Activated CD4-positive, alpha-beta memory T cell treated with anti-CD3 and anti-CD28 coated beads for 36 hours (primary cell): ENCODE data around the gene TMIGD1. TPM values are rescaled to one million over a fixed set of nuclear protein-coding genes. Genes with fewer than 3 reads are reported as not detected.

ENCODE experiments used
- CTCF ChIA-PET: fragments of 350-600 bp; sonication (Branson Sonifier 250); formaldehyde crosslinking; loops from one replicate; lab custom pipeline; 2021; ENCODE audit warnings: antibody characterized with exemption, inconsistent platforms; lab: Charles Lee
- POLR2A ChIA-PET: fragments of 350-600 bp; sonication (Branson Sonifier 250); formaldehyde crosslinking; loops from one replicate; lab custom pipeline; 2021; ENCODE audit warnings: antibody characterized with exemption; lab: Charles Lee
- DNase-seq: peaks from one replicate; pipeline ENCODE4 v3.0.0-alpha.2; 2020
- H3K27ac Mint-ChIP-seq: one replicate; pipeline ENCODE4 v1.8.0; 2021; ENCODE audit warnings: mixed read lengths
- H3K27me3 Mint-ChIP-seq: one replicate; pipeline ENCODE4 v1.8.0; 2021; ENCODE audit warnings: mixed read lengths
- H3K36me3 Mint-ChIP-seq: one replicate; pipeline ENCODE4 v1.8.0; 2021; ENCODE audit warnings: mixed read lengths
- H3K4me1 Mint-ChIP-seq: one replicate; pipeline ENCODE4 v1.8.0; 2021; ENCODE audit warnings: low read depth, mixed read lengths
- H3K4me3 Mint-ChIP-seq: one replicate; pipeline ENCODE4 v1.8.0; 2021; ENCODE audit warnings: mild to moderate bottlenecking, mixed read lengths
- H3K9me3 Mint-ChIP-seq: one replicate; pipeline ENCODE4 v1.8.0; 2021; ENCODE audit warnings: mixed read lengths
- intact Hi-C: fragments of 100-400 bp; cut with micrococcal nuclease; formaldehyde crosslinking; loops from one replicate; pipeline ENCODE4 v1.15.1; 2023
- total RNA-seq, 2 experiments: library from RNA; stranded (reverse); gene quantifications; one replicate each; pipeline ENCODE4 v1.2.3, GENCODE V29; 2021

The TMIGD1 gene
- total RNA-seq, 2 experiments from 2014 or later: not detected

DNA sequence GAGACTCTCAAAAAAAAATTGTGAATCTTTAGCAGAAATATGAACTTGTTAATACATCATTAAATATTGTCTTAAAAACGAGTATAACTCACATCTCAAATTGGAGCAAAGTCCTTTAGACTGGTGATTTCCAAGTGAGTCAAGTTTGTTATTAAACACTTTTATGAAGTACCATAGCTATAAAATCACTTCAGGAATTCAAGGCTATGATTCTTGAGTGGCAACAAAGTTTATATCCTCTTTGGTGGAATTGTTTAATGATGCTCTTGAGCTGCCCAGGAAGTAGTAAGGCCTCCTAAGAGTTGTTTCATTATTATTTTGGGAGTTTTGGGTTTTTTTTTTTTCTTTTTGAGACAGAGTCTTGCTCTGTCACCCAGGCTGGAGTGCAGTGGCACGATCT lies 25.5 kb downstream of the TMIGD1 start:
- CTCF ChIA-PET: interaction anchor here (0.6 to 1.5 kb wide), 3 partner anchors 28 to 210 kb away, joined by 3 to 5 read pairs (median 5); no protein-coding TSS in a partner anchor
- Mint-ChIP-seq H3K27ac (no peak overlapping the region), H3K4me3 (no peak overlapping the region), H3K27me3 (no peaks in the 10 kb centered on the region), H3K9me3 (no peaks in the 10 kb centered on the region), H3K36me3 (no peaks in the 10 kb centered on the region), H3K4me1 (no peaks in the 10 kb centered on the region)
- intact Hi-C loops: no loop called here
- no peak for DNase-seq
- POLR2A ChIA-PET: no interaction called here

GRCh38 chr17:30304778-30305177 lies 29.1 kb downstream of the TMIGD1 start:
- no peaks in the 10 kb centered on the region for H3K27me3 Mint-ChIP-seq
- POLR2A ChIA-PET: no interaction called here
- CTCF ChIA-PET: interaction anchor here (0.6 to 1.4 kb wide), 4 partner anchors 32 to 521 kb away, joined by 3 to 6 read pairs (median 3); no protein-coding TSS in a partner anchor
- H3K27ac Mint-ChIP-seq: no peak overlapping the region
- intact Hi-C loops: no loop called here
- peaks cover 3% of the 10 kb centered on the region for H3K4me1 Mint-ChIP-seq
- H3K36me3 Mint-ChIP-seq: no peaks in the 10 kb centered on the region
- no peak overlapping the region for H3K4me3 Mint-ChIP-seq
- no peaks in the 10 kb centered on the region for H3K9me3 Mint-ChIP-seq
- no peak for DNase-seq

DNA sequence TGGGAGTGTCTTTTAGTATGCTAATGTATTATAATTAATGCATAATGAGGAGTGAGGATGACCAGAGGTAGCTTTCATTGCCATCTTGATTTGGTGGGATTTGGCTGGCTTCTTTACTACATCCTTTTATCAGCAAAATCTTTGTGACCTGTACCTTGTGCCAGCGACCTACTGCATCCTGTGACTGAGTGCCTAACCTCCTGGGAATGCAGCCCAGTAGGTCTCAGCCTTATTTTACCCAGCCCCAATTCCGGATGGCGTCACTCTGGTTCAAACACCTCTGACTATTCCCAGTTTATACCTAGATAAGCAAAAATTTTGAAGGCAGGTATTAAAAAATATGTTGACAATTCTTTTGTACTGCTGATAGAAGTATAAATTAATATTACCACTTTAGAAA lies 31.6 kb downstream of the TMIGD1 start:
- H3K4me1 Mint-ChIP-seq: peaks cover 6% of the 10 kb centered on the region
- ChIA-PET CTCF (no interaction called here), POLR2A (no interaction called here)

DNA sequence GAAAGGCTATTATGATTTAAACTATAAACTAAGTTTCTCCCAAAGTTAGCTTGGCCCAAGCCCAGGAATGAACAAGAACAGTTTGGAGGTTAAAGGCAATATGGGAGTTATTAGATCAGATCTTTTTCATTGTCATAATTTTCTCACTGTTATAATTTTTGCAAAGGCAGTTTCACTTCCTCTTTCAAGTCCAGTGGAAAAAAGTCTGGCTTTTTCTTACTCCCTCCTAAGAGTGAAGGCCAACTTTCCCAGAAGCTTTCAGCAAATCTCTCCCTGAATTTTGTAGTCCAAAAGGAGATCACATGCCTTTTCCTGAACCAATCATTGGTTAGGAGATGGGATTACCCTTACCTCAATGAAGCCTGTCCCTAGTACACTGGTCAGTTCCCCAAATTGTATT lies 33.0 kb downstream of the TMIGD1 start:
- DNase-seq: no peak
- no peaks in the 10 kb centered on the region for H3K9me3 Mint-ChIP-seq
- H3K27ac Mint-ChIP-seq: no peak overlapping the region
- POLR2A ChIA-PET: no interaction called here
- H3K4me1 Mint-ChIP-seq: peaks cover 6% of the 10 kb centered on the region
- intact Hi-C loops: no loop called here
- CTCF ChIA-PET: interaction anchor here (1.0 to 7.5 kb wide), 2 partner anchors 9 to 38 kb away, joined by 4 to 40 read pairs; partner anchors contain the start of gene BLMH
- no peak overlapping the region for H3K4me3 Mint-ChIP-seq
- H3K36me3 Mint-ChIP-seq: no peaks in the 10 kb centered on the region
- H3K27me3 Mint-ChIP-seq: no peaks in the 10 kb centered on the region

More for the DNA sequence above, 31.6 kb downstream of the TMIGD1 start:
- Mint-ChIP-seq H3K9me3 (no peaks in the 10 kb centered on the region), H3K36me3 (no peaks in the 10 kb centered on the region), H3K27ac (no peak overlapping the region), H3K27me3 (no peaks in the 10 kb centered on the region), H3K4me3 (no peak overlapping the region)
- intact Hi-C loops: no loop called here
- no peak for DNase-seq

DNA sequence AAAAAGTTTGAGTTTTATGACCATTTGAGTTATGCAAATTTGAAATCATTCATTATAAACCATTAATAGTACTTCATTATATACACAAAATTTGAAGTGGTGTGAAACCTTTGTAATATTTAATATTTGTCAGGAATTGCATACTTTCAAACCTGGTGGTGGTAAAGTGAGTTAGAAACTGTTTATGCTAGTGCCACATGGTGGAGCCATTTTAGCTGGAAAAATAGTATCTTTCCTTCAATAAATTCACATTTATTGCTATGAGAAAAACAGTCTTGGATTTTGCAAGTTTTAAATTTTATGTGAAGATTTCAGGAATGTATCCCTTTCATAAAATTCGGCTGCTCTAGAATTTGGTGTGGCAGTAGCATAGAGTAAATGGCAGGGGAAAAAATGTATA lies 34.9 kb downstream of the TMIGD1 start:
- intact Hi-C loops: loop anchor here (1.0 kb wide), 1 partner anchor 37 kb away; no protein-coding TSS in a partner anchor
- H3K4me1 Mint-ChIP-seq: peaks cover 6% of the 10 kb centered on the region
- H3K27me3 Mint-ChIP-seq: no peaks in the 10 kb centered on the region
- ChIA-PET POLR2A (no interaction called here), CTCF (interaction anchor here (7.5 kb wide), 1 partner anchor 39 kb away, joined by 40 read pairs; no protein-coding TSS in a partner anchor)
- H3K9me3 Mint-ChIP-seq: no peaks in the 10 kb centered on the region
- no peaks in the 10 kb centered on the region for H3K36me3 Mint-ChIP-seq
- no peak overlapping the region for H3K27ac Mint-ChIP-seq
- no peak overlapping the region for H3K4me3 Mint-ChIP-seq
- no peak for DNase-seq

DNA sequence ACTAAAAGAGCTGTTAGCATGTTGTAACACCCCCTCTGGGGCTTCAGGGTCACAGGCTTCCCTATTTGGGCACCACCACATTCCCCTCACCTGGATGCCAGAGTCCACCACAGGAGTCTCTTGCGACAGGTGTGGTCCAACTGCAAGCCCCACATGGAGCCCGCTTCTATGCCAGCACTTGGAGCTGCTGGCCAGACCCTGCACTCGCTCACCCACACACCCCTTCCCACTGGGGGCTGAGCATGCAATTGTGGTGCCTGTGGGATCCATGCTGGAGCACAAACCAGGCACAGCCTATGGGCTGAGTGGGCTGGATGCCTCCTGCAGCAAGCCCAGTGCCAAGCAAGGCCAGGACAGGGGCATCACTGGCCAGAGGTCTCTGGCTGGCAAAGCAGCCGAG lies 36.1 kb downstream of the TMIGD1 start:
- DNase-seq: no peak
- CTCF ChIA-PET: interaction anchor here (7.5 kb wide), 1 partner anchor 41 kb away, joined by 40 read pairs; no protein-coding TSS in a partner anchor
- H3K4me3 Mint-ChIP-seq: no peak overlapping the region
- POLR2A ChIA-PET: no interaction called here
- intact Hi-C loops: no loop called here
- peaks cover 6% of the 10 kb centered on the region for H3K4me1 Mint-ChIP-seq
- no peaks in the 10 kb centered on the region for H3K27me3 Mint-ChIP-seq
- no peaks in the 10 kb centered on the region for H3K9me3 Mint-ChIP-seq
- H3K36me3 Mint-ChIP-seq: no peaks in the 10 kb centered on the region
- H3K27ac Mint-ChIP-seq: no peak overlapping the region

DNA sequence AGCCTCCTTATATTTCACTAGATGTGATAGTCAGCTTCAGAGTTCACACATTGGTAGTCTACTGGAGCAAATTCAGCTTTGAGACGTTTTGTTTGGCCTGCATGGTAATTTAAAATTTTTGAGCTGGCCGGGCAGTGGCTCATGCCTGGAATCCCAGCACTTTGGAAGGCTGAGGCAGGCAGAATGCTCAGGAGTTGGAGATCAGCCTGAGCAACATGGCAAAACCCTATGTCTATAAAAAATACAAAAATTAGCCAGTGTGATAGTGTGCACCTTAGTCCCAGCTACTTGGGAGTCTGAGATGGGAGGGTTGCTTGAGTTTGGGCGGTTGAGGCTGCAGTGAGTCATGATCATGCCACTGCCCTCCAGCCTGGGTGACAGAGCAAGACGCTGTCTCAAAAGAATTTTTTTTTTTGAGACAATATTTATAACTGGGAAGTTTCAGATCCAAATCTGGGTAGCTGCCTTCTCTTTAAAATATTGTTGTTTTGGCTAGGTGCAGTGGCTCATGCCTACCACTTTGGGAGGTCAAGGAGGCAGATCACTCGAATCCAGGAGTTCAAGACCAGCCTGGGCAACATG lies 37.3 kb downstream of the TMIGD1 start:
- CTCF ChIA-PET: interaction anchor here (1.0 to 7.5 kb wide), 2 partner anchors 42 to 192 kb away, joined by 3 to 40 read pairs; no protein-coding TSS in a partner anchor
- H3K36me3 Mint-ChIP-seq: no peaks in the 10 kb centered on the region
- no peaks in the 10 kb centered on the region for H3K9me3 Mint-ChIP-seq
- H3K4me1 Mint-ChIP-seq: peaks cover 6% of the 10 kb centered on the region
- intact Hi-C loops: no loop called here
- no peak for DNase-seq
- H3K27ac Mint-ChIP-seq: no peak overlapping the region
- no peak overlapping the region for H3K4me3 Mint-ChIP-seq
- H3K27me3 Mint-ChIP-seq: no peaks in the 10 kb centered on the region
- POLR2A ChIA-PET: interaction anchor here (0.6 kb wide), 1 partner anchor 1714 kb away, joined by 3 read pairs; no protein-coding TSS in a partner anchor

DNA sequence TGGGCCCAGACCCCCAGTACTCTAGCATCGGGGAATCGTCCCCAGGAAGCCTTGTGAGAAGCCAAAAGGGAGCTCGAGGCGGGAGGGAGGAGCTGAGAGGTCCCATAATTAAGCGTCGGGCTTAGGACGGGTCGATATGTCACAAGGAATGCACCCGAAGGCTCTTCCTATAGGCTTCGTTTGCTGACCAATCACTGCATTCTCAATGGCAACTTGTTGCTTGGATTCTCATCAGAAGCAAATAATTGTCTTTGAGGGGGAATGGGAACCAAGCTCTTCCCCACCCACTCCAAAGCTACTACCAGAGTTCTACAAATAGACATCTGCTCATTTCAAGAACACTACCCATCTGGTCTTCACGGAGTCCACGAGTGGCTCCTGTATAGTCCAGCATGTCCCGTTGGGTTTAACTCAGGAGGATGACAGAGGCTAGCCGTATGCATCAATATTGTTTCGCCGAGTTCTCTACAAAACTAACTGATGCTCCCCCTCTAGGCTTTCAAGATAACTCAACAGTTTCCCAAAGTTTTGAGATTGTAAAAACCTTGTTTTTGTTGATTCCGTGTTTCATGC lies 41.5 kb downstream of the TMIGD1 start:
- intact Hi-C loops: loop anchor here (5.0 kb wide), 1 partner anchor 175 kb away; the partner anchor contains the start of gene NSRP1
- peak overlapping the region; percentile 54 for H3K4me3 Mint-ChIP-seq
- no peak for DNase-seq
- H3K36me3 Mint-ChIP-seq: peaks cover 14% of the 10 kb centered on the region
- POLR2A ChIA-PET: interaction anchor here (1.2 to 2.6 kb wide), 5 partner anchors 31 to 175 kb away, joined by 4 to 12 read pairs (median 6); partner anchors contain the start of gene NSRP1
- CTCF ChIA-PET: interaction anchor here (0.9 to 2.9 kb wide), 10 partner anchors 8 to 187 kb away, joined by 3 to 34 read pairs (median 4); partner anchors contain the start of gene TMIGD1
- H3K27ac Mint-ChIP-seq: no peak overlapping the region
- no peaks in the 10 kb centered on the region for H3K9me3 Mint-ChIP-seq
- H3K4me1 Mint-ChIP-seq: peaks cover 14% of the 10 kb centered on the region
- H3K27me3 Mint-ChIP-seq: no peaks in the 10 kb centered on the region

DNA sequence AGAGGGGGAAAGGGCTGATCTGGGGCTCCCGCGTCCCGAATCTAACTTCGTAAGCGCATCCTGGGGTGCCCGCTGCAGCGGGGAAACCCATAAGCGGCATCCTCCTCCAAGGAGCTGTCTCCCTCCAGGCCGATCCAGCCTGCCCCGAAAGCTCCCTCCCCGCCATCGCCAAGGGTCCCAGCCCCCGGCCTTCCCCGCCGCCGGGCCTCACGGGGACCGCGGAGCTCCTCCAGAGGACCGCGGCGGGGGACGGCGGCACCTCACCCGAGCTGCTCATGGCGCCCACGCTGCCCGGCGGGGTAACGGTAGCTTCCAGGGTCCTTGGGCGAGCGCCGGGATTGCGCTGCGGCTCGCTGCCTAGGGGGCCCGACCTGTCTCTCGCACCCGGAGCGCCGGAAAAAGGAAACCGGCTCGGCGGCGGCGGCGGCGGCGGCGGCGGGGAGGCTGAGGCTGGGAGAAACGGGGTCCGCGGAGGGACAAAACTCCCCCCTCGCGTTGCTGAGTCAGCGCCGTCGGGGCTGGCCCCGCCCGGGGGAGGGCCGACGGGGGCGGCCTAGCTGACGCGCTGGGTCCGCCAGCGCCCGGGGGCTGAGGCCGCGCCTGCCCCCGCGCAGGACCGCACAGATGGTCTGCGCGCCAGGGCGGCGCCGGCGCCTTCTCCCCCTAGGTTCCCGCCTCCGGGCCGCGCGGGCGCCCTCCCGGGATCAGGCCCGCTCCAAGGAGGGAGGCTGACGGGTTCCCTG lies 42.1 kb downstream of the TMIGD1 start, which contains the start of gene BLMH:
Gene BLMH (minus strand): TSS at position 402 of the 743 bp plus-strand sequence. CDS start 125 bp downstream, at position 277.
- intact Hi-C loops: loop anchor here (1.0 to 5.0 kb wide), 3 partner anchors 41 to 174 kb away; partner anchors contain the start of gene NSRP1
- Mint-ChIP-seq H3K36me3 (peaks cover 20% of the 10 kb centered on the region), H3K9me3 (no peaks in the 10 kb centered on the region), H3K4me1 (peaks cover 14% of the 10 kb centered on the region), H3K4me3 (peak within 1 kb of the TSS; percentile 92), H3K27ac (peak within 1 kb of the TSS; percentile 87), H3K27me3 (no peaks in the 10 kb centered on the region)
- POLR2A ChIA-PET: interaction anchor here (0.9 to 2.6 kb wide), 7 partner anchors 31 to 175 kb away, joined by 3 to 12 read pairs (median 6); partner anchors contain the start of gene NSRP1
- peak; percentile 90 for DNase-seq
- CTCF ChIA-PET: interaction anchor here (0.9 to 2.9 kb wide), 13 partner anchors 9 to 187 kb away, joined by 3 to 34 read pairs (median 4); partner anchors contain the start of gene TMIGD1

GRCh38 chr17:30290696-30291542 lies 42.9 kb downstream of the TMIGD1 start:
- Mint-ChIP-seq H3K27ac (peak overlapping the region; percentile 87), H3K4me1 (peaks cover 14% of the 10 kb centered on the region), H3K36me3 (peaks cover 24% of the 10 kb centered on the region), H3K9me3 (no peaks in the 10 kb centered on the region), H3K27me3 (no peaks in the 10 kb centered on the region), H3K4me3 (peak overlapping the region; percentile 92)
- intact Hi-C loops: loop anchor here (1.0 to 5.0 kb wide), 3 partner anchors 41 to 174 kb away; partner anchors contain the start of gene NSRP1
- ChIA-PET CTCF (interaction anchor here (0.9 to 2.9 kb wide), 9 partner anchors 9 to 186 kb away, joined by 3 to 34 read pairs (median 4); partner anchors contain the start of gene TMIGD1), POLR2A (interaction anchor here (0.9 to 2.6 kb wide), 6 partner anchors 41 to 174 kb away, joined by 3 to 12 read pairs (median 6); partner anchors contain the start of gene NSRP1)
- DNase-seq: peak; percentile 46
